Activated CD8-positive, alpha-beta memory T cell treated with anti-CD3 and anti-CD28 coated beads for 36 hours (primary cell): Measurements from ENCODE around the gene CCDC32. TPM values are rescaled to one million over a fixed set of nuclear protein-coding genes. Genes with fewer than 3 reads are reported as not detected.

Experiments used
- CTCF ChIA-PET: fragments of 350-600 bp; sonication (Branson Sonifier 250); formaldehyde crosslinking; loops from one replicate; lab custom pipeline; 2021; ENCODE audit warnings: antibody characterized with exemption; lab: Charles Lee
- POLR2A ChIA-PET: fragments of 350-600 bp; sonication (Branson Sonifier 250); formaldehyde crosslinking; loops from one replicate; lab custom pipeline; 2021; ENCODE audit warnings: antibody characterized with exemption; lab: Charles Lee
- total RNA-seq, 2 experiments: library from RNA; stranded (reverse); gene quantifications; one replicate each; pipeline ENCODE4 v1.2.3, GENCODE V29; 2021

Gene CCDC32
- total RNA-seq, 2 experiments from 2014 or later: 29.4 to 33.5 TPM

DNA sequence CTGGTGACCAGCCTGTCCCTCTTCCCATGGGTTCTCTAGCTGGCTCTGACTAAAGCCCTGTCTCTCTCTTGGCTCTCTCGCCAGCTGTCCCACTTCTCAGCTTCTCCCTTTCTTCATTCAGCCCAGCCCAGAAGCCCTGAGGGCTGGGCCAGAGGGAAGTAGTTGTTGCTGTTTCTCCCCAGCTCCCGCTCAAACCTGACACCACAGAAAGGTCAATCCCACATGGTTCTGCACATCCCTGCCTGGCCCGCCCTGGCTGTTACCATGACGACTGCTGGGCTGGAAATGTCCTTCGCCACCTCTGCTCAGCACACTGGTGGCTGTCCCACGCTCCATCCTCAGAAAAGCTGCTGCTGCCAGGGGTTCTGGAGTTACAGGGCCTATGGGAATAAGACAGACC, 25.9 kb downstream of the CCDC32 start:
- ChIA-PET POLR2A (no interaction called here), CTCF (no interaction called here)

DNA sequence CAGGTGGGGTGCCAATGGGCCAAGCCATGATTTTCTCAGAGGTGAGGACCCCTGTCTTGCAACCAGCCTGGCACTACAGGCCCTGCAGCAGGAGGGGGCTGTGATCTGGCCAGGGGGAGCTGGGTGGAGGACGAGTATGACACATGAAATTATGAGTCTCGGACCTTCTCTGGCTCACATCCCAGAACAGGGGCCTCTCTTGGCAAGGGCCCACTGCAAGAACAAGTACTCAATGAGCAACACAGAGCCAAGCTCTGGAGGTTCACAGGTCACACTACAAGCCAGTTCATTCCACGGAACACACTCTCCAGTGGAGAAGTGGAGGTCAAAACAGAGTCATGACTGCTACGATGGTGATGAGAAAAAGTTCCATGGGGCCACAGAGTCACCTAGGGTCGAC, 28.3 kb downstream of the CCDC32 start:
- ChIA-PET POLR2A (no interaction called here), CTCF (no interaction called here)

DNA sequence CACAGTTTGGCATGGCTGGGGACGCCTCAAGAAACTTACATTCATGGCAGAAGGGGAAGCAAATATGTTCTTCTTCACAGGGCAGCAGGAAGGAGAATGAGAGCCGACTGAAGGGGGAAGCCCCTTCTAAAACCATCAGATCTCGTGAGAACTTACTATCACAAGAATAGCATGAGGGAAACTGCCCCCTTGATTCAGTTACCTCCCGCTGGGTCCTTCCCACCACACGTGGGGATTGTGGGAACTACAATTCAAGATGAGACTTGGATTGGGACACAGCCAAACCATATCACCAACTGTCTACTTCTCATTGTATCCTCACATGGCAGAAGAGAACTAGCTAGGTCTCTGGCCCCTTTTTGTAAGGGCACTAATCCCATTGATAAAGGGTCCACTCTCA, 30.5 kb downstream of the CCDC32 start:
- ChIA-PET POLR2A (no interaction called here), CTCF (no interaction called here)

DNA sequence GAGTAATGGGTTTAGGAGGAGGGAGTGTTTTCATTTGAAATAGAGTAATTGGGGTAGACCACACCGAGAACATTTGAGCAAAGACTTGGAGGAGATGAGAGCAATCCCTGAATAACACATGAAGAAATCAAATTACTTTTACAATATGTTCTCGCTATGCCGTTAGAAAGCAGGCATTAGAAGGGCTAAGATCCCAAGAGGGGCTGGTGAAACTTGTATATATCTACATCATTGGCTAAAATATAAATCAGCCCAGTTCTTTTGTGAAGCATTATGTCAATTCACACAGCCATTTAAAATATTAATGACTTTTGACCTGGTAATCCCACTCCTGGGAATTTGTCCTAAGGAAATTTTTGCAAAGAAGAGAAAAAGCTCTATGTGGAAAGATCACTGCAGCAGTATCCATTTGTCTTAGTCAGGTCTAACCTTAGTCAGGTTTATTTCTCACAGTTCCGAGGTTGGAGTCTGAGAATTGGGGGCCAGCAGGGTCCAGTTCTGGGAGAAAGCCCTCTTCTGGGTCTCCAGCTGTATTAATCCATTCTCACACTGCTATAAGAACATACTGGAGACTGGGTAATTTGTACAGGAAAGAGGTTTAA, 31.0 kb downstream of the CCDC32 start:
- ChIA-PET CTCF (no interaction called here), POLR2A (no interaction called here)

DNA sequence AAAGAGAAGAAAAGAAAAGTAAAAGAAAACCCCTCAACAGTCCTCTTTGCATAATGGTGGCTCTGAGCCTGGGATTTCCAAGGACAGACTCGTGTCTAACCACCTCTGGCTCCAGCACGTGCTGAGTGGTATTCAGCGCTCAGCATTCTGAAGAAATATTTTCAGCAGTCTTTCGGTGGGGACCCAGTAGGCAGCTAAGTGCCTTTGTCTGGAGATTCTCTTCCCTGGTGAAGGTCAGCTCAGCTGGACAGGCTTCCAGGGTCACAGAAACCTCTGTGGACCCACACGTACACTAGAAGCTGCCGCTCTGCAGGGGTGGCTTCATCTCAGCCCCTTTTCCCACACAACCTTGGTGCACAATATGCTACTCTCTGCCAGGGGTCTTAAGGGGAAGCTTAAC, 36.0 kb downstream of the CCDC32 start:
- POLR2A ChIA-PET: no interaction called here
- CTCF ChIA-PET: interaction anchor here (1.4 kb wide), 1 partner anchor 34 kb away, joined by 3 read pairs; no protein-coding TSS in a partner anchor

DNA sequence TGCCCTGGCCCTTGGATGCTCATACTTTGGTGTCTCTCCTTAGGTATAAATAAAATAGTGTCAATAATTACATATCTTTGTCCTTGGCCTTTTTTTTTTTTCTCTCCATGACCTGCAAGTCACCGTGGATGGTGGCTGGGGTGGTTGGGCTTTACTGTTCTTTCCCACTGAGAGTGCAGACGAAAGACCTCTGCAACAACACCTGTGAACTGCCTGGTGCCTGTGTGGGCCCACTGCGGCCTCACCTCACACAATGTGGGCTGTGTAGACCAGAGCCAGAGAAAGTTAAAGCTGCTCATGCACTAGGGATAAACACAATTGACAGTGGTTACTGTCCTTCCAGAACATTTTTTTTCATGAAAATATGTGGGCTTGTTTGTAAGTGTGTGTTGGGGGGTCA, 39.0 kb downstream of the CCDC32 start:
- POLR2A ChIA-PET: interaction anchor here (0.6 kb wide), 1 partner anchor 104 kb away, joined by 3 read pairs; no protein-coding TSS in a partner anchor
- CTCF ChIA-PET: interaction anchor here (1.0 kb wide), 1 partner anchor 10 kb away, joined by 3 read pairs; no protein-coding TSS in a partner anchor

DNA sequence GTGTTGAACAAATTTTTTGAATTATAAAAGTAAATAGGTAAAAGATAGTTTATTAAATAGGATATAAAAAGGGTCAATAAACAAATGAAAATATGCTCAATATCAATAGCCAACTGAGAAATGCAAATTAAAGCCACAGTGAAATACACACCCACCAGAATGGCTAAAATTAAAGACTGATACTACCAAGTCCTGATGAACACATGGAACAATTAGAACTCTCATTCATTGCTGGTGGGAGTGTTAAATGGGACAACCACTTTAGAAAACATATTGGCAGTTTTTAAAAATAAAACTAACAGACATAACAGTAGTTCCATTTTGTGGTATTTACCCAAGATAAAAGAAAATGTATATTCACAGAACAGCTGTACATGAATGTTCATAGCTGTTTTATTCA, 41.2 kb downstream of the CCDC32 start:
- POLR2A ChIA-PET: interaction anchor here (0.7 kb wide), 1 partner anchor 71 kb away, joined by 7 read pairs; no protein-coding TSS in a partner anchor

DNA sequence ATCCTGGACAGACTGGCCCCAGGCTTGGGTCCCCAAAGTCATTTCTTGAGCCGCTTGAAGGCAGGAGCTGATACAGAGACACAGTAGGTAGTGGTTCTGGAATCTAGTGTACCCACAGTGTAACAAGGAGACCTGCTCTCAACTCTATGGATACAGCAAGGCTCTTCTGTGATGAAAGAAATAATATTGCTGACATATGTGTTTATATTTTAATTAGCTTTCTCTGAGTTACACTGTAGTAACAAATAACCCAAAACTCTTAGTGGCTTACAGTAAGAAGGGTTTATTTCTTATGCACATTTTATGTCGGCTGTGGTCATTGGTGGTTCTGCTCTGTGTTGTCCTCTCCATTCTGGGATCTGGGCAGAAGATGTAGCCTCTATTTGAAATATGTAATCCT, 48.5 kb downstream of the CCDC32 start:
- ChIA-PET CTCF (interaction anchor here (1.4 kb wide), 1 partner anchor 9 kb away, joined by 3 read pairs; no protein-coding TSS in a partner anchor), POLR2A (no interaction called here)

More for the DNA sequence above, 41.2 kb downstream of the CCDC32 start:
- CTCF ChIA-PET: no interaction called here

DNA sequence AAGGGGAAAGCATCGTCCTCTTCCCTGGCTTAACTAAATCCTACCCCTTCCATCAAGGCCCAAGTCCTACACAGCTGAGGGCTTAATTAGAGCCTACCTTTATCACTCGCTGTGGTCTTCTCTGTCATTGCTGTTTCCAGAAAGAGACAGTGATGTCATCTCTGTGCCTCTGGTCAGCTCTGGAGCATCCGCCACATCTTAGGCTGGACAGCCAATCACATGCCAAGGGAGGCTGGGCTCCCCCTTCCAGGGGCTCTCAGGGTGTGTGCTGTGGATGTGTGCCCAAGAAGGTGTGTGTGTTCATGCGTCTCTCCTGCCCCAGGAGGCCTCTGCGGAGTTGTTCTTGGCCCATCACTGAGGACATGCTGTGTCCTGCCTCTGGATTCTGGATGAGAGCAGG, 51.2 kb downstream of the CCDC32 start:
- ChIA-PET CTCF (no interaction called here), POLR2A (no interaction called here)

DNA sequence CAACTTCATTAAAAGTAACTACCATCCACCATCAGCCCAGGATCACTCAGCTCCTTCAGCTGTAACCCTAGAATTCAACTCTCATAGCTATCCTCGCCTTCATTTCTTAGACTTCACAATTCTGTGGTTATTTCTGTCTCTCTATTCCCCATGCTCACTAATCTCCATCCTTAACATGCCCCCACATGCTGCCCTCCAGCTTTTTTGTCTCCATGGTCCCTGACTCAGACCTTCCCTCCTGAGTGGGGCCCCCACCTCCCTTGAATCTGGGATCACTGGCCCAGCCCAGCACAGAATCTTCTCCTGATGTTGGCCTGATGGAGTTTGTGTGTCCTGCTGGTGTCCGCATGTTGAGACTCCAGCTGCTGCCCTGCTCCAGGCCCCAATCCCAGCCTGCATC, 52.4 kb downstream of the CCDC32 start:
- CTCF ChIA-PET: no interaction called here
- POLR2A ChIA-PET: no interaction called here

DNA sequence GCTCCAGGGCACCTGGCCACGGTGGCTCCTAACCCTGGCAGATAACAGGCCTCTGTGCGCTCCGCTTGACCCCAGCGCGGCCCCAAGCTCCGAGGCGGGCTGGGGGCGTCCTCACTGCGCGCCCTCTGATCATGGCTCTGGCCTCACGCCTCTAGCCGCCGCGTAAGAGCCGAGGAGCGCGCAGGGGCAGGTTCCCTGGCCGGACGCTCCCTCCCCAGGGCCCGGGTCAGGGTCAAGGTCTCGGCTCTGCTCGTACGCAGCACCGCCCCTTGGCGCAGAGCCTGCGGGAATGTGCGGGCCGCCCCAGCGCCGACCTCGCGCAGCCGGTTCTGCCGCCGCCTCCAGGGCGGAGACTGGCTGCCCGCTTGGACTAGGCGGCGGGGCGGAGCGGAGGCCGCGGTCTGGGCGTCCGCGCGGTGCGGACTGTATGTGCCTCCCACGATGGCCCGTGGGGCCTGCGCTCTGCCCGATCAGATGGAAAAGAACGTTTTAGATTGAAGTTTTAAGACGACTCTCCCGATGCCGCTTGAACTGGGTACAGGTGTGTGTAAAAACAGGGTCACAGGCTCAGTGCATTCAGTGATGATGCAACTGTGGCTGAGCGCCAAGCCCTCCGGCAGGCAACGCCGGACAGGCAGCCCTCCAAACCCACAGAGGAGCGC, 53.2 kb downstream of the CCDC32 start:
- ChIA-PET CTCF (no interaction called here), POLR2A (no interaction called here)

DNA sequence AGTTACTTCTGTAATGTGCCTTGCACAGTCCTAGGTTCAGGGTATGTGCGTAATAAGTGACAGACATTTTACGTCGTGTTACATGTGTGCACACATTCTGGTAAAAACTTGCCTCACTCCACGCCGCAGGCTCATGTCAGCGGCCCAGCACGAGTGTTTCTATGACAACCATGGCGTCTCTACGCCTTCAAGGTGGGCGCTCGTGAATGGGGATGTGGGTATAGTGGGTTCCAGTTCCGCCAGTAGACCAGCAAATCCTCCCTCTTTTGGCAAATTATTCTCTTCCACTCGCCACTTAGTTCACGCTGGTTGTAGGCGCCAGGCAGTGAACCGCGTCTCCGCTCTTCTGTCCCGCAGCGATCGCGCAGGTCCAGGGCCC, 53.8 kb downstream of the CCDC32 start:
- POLR2A ChIA-PET: no interaction called here
- CTCF ChIA-PET: interaction anchor here (0.9 kb wide), 1 partner anchor 13 kb away, joined by 4 read pairs; no protein-coding TSS in a partner anchor

DNA sequence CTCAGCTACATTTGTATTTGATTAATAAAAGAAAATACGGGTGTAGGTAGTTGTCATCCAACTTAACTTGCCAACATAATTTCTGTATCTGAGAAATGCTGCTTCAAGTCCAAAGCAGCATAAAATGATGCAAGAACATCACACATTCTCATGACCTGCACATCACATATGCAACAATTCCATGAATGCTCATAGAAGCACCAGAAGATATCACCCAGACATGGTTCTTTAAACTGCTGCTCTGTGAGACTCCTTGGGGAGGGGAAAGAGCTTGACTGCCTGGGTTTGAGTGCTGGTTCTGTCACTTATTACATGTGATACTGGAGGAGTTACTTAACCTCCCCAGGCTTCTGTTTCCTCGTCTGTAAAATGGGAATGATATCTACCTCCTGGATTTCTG, 54.6 kb downstream of the CCDC32 start:
- POLR2A ChIA-PET: no interaction called here
- CTCF ChIA-PET: interaction anchor here (0.9 kb wide), 1 partner anchor 12 kb away, joined by 4 read pairs; no protein-coding TSS in a partner anchor

DNA sequence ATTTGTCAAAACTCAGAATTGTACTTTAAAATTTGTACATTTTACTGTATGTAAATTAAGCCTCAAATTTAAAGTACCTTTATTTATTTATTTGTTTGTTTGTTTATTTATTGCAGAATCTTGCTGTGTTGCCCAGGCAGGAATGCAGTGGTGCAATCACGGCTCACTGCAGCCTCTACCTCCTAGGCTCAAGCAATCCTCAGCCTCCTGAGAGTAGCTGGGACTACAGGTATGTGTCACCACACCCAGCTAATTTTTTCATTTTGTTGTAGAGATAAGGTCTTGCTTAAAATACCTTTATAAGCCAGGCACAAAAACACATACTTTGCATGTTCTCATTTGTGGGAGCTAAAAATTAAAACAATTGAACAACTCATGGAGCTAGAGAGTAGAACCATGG, 56.6 kb downstream of the CCDC32 start:
- CTCF ChIA-PET: no interaction called here

DNA sequence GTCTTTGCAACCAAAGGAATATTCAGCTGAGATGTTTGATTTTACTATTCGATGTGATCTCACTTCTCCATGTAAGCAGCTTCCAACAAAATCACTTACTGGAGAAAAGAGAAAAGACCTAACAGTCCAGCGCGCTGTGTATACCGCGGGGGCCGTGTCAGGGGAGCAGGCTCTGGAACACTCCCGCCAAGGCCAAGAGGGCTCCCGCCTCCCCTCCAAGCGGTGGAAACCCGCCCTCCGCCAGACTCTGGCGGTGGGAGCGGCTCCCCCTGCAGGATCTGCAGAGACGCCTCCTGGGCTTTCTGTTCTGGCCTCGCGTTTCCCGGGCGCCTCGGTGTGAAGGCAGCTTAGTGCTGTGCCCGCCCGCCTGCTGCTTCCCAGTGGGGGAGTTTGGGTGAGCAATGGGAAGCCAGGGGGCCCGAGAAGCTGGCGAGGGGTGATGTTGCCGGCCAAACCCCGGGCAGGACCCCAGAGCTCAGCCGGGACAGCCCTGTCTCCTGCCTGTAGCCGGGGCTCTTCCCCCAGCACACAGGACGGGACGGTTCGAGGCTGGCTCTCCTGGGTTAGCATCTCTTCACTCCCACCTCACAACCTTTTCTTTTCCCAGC, 57.8 kb downstream of the CCDC32 start:
- POLR2A ChIA-PET: no interaction called here
- CTCF ChIA-PET: interaction anchor here (0.6 to 1.4 kb wide), 12 partner anchors 10 to 386 kb away, joined by 3 to 4 read pairs (median 3); partner anchors contain the start of gene BAHD1

More for the DNA sequence above, 56.6 kb downstream of the CCDC32 start:
- POLR2A ChIA-PET: no interaction called here

Other genes with a start within 250 kb of the CCDC32 start
- gene INAFM2, start 241.3 kb downstream of the CCDC32 start, total RNA-seq: 10 to 100 TPM; 15.4 to 19.3 TPM
- gene CCDC9B, start 224.1 kb downstream of the CCDC32 start, total RNA-seq: under 1 TPM; 0.17 to 0.34 TPM
- gene PHGR1, start 214.0 kb downstream of the CCDC32 start, total RNA-seq: not detected
- gene DISP2, start 206.8 kb downstream of the CCDC32 start, total RNA-seq: under 1 TPM; 0.15 to 0.36 TPM
- gene KNSTRN, start 182.3 kb downstream of the CCDC32 start, total RNA-seq: 10 to 100 TPM; 50.1 to 60.9 TPM
- gene IVD, start 159.2 kb downstream of the CCDC32 start, total RNA-seq: 10 to 100 TPM; 68.8 to 72.3 TPM
- gene BAHD1, start 124.1 kb downstream of the CCDC32 start, total RNA-seq: 10 to 100 TPM; 23.0 to 23.5 TPM
- gene CHST14, start 94.1 kb downstream of the CCDC32 start, total RNA-seq: 10 to 100 TPM; 11.2 to 11.7 TPM
- 10 to 100 TPM; 23.8 to 24.4 TPM for gene RPUSD2, start 4.3 kb upstream of the CCDC32 start, total RNA-seq
- gene KNL1, start 29.2 kb upstream of the CCDC32 start, total RNA-seq: 10 to 100 TPM; 22.1 to 22.5 TPM
- gene RAD51, start 130.1 kb upstream of the CCDC32 start, total RNA-seq: 10 to 100 TPM; 63.8 to 69.5 TPM
- gene RMDN3, start 190.2 kb upstream of the CCDC32 start, total RNA-seq: 10 to 100 TPM; 39.4 to 43.4 TPM
- 10 to 100 TPM; 32.0 to 32.9 TPM for gene GCHFR, start 199.0 kb upstream of the CCDC32 start, total RNA-seq
- gene C15orf62, start 204.9 kb upstream of the CCDC32 start, total RNA-seq: under 1 TPM; 0.25 to 0.44 TPM
- 10 to 100 TPM; 21.9 to 22.3 TPM for gene ZFYVE19, start 242.0 kb upstream of the CCDC32 start, total RNA-seq
- 10 to 100 TPM; 44.9 to 48.1 TPM for gene DNAJC17, start 242.4 kb upstream of the CCDC32 start, total RNA-seq